Measurements from ENCODE around the gene APBB1. TPM values are rescaled to one million over a fixed set of nuclear protein-coding genes. Genes with fewer than 3 reads are reported as not detected.

Gene APBB1
- total RNA-seq, 1 experiment from 2014 or later = 12.4 TPM

DNA sequence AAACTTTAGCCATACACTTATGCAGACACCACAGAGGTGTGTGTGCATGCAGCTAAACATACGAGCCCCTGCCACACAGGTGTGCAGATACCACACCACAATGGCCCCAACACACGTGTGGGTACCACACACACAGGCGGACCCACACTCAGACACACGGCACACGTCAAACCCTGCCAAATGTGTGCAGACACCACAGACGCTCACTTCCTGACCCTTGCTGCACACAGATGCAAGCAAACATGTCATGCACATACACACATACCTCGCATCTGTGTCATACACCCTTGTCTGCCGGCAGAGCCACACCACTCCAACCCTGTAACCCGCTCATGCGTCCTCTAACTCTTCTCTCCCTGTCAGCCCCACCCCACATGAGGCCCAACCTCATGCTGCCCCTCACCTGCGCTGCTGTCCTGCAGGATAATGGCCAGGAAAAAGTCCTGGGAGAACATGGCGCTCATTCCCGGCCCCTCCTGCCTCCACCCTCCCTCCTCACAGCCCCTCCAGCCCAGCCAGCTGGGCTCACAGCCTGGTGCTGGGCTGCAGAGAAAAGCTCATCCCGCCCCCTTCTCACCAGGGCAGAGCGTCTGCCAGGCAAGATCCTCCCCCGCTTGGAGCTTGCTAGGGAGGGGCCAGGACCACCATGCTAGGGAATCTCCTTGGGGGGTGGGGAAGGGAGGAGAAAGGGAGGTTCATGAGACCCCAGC is 14.4 kb downstream of the APBB1 start:
- Histone ChIP-seq H3K4me1 (ENCODE audit: control insufficient read depth in 1 of 2, insufficient read depth in 2 of 2, low read length in 2 of 2) (no peaks in the 10 kb centered on the region), H3K9ac (ENCODE audit: low read length) (no peak overlapping the region), H3K27ac (ENCODE audit: low read depth, low read length) (no peak overlapping the region), H4K20me1 (ENCODE audit: insufficient read depth) (no peaks in the 10 kb centered on the region), H3K79me2 (ENCODE audit: insufficient read depth, low read length) (no peaks in the 10 kb centered on the region), H3K4me2 (ENCODE audit: low read length) (no peak overlapping the region), H3K9me3 (ENCODE audit: control insufficient read depth in 1 of 2, insufficient read depth in 1 of 2, low read depth in 1 of 2, low read length in 2 of 2) (no peaks in the 10 kb centered on the region), H3K36me3 (ENCODE audit: control insufficient read depth in 1 of 2, insufficient read depth in 2 of 2, low read length in 2 of 2) (no peaks in the 10 kb centered on the region), H3K9me2 (ENCODE audit: insufficient read depth) (no peaks in the 10 kb centered on the region), H3K4me3 (replicated peaks in 1 of 2; ENCODE audit: low read depth in 1 of 2, low read length in 2 of 2) (no peak overlapping the region), H2AFZ (ENCODE audit: low read depth, low read length, poor library complexity, severe bottlenecking) (no peak overlapping the region), H3K27me3 (ENCODE audit: insufficient read depth, low read length) (no peaks in the 10 kb centered on the region)
- intact Hi-C loops (cut with micrococcal nuclease) = no loop called here
- BruUV-seq (replicated peaks) = no TSS peak
- DNase-seq (ENCODE audit: low read depth, low spot score) (no peak), ATAC-seq (no peak; the same call in 1 of the 2 replicates)
- TF ChIP-seq FOSL1 (IDR thresholded peaks at IDR 0.05; ENCODE audit: low read depth) (no peak), EZH2phosphoT487 (IDR thresholded peaks at IDR 0.05; ENCODE audit: borderline replicate concordance) (no peak), SP1 (IDR thresholded peaks at IDR 0.05; ENCODE audit: low read depth) (no peak), JUND (IDR thresholded peaks at IDR 0.05) (no peak), ELF1 (IDR thresholded peaks at IDR 0.05; ENCODE audit: borderline replicate concordance, low read depth) (no peak), CBX3 (IDR thresholded peaks at IDR 0.05; ENCODE audit: low read depth) (no peak), POLR2AphosphoS5 (IDR thresholded peaks at IDR 0.05; ENCODE audit: low read depth, low read length) (no peak), TCF7L2 (IDR thresholded peaks at IDR 0.05; ENCODE audit: borderline replicate concordance, extremely low read depth, insufficient read depth, insufficient read length) (no peak), POLR2A (IDR thresholded peaks at IDR 0.05; ENCODE audit: borderline replicate concordance, extremely low read depth, insufficient read depth, insufficient read length) (no peak), SIN3A (IDR thresholded peaks at IDR 0.05; ENCODE audit: low read depth) (no peak), CEBPB (IDR thresholded peaks at IDR 0.05; ENCODE audit: low read depth) (no peak), EZH2 (IDR thresholded peaks at IDR 0.05) (no peak), EGR1 (IDR thresholded peaks at IDR 0.05; ENCODE audit: low read depth) (no peak), ZNF274 (IDR thresholded peaks at IDR 0.05; ENCODE audit: low read depth, low read length) (no peak), YY1 (IDR thresholded peaks at IDR 0.05; ENCODE audit: extremely low read depth, insufficient replicate concordance, low read depth, low read length) (no peak)
- TF ChIP-seq, protein P1, sequence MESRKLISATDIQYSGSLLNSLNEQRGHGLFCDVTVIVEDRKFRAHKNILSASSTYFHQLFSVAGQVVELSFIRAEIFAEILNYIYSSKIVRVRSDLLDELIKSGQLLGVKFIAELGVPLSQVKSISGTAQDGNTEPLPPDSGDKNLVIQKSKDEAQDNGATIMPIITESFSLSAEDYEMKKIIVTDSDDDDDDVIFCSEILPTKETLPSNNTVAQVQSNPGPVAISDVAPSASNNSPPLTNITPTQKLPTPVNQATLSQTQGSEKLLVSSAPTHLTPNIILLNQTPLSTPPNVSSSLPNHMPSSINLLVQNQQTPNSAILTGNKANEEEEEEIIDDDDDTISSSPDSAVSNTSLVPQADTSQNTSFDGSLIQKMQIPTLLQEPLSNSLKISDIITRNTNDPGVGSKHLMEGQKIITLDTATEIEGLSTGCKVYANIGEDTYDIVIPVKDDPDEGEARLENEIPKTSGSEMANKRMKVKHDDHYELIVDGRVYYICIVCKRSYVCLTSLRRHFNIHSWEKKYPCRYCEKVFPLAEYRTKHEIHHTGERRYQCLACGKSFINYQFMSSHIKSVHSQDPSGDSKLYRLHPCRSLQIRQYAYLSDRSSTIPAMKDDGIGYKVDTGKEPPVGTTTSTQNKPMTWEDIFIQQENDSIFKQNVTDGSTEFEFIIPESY (IDR thresholded peaks at IDR 0.05; ENCODE audit: extremely low read depth, insufficient replicate concordance, low read length) = no peak
- CTCF ChIA-PET = no interaction called here
- POLR2A ChIA-PET = no interaction called here
- RAD21 ChIA-PET (ENCODE audit: low non-redundant PET in 1 of 2, low total read pairs in 2 of 2, uncharacterized antibody in 2 of 2, unreplicated experiment in 2 of 2) = no interaction called here

All from HCT116 (cell line).